Lower lobe of right lung (tissue), 2 donors: ENCODE results near the gene RNF222. TPM values are rescaled to one million over a fixed set of nuclear protein-coding genes. Genes with fewer than 3 reads are reported as not detected.
A peak's percentile ranks its signal among the peaks of the same experiment; 100 is the strongest.

Experiments
- ATAC-seq, 2 donors: fragments of 200-7000 bp; cut with Tn5 transposase; one replicate each; pipeline ENCODE4 v1.9.1; 2020 to 2022; ENCODE audit warnings: mild to moderate bottlenecking in 2 of 2, moderate library complexity in 2 of 2
- DNase-seq: peaks from one replicate; pipeline ENCODE4 v3.0.0-alpha.2; 2020
- H3K27ac ChIP-seq: fragments of 200-600 bp; one replicate; pipeline ENCODE4 v1.8.0; 2022
- H3K27me3 ChIP-seq: fragments of 200-600 bp; one replicate; pipeline ENCODE4 v1.8.0; 2022; ENCODE audit warnings: low read depth
- H3K36me3 ChIP-seq: fragments of 200-600 bp; one replicate; pipeline ENCODE4 v1.8.0; 2022; ENCODE audit warnings: mild to moderate bottlenecking
- H3K4me1 ChIP-seq: fragments of 200-600 bp; one replicate; pipeline ENCODE4 v1.8.0; 2022
- H3K4me3 ChIP-seq: fragments of 200-600 bp; one replicate; pipeline ENCODE4 v1.8.0; 2022; ENCODE audit warnings: mild to moderate bottlenecking
- H3K9me3 ChIP-seq: fragments of 200-600 bp; one replicate; pipeline ENCODE4 v1.8.0; 2022
- intact Hi-C: fragments of 100-400 bp; cut with DNase I; formaldehyde crosslinking; loops from one replicate; pipeline ENCODE4 v1.11.0; 2022
- total RNA-seq: library from RNA; stranded (reverse); fragmentation: NEBNext Ultra II Directional; extraction: Animal tissue kit (Norgen Biotek cat#: 25700); gene quantifications from one replicate; pipeline ENCODE4 v1.2.1, GENCODE V29; 2021
- TF ChIP-seq, protein P1 (sequence below): fragments of 200-600 bp; IDR thresholded peaks from one replicate; pipeline ENCODE4 v1.8.0; 2022; ENCODE audit warnings: antibody characterized with exemption, mild to moderate bottlenecking
- donor health status: DM: no; HTN: yes; CAD: no; lungs with severe emphysema.

Gene RNF222
- total RNA-seq, 1 donor from 2014 or later: not detected

GRCh38 chr17:8439681-8440080, 42.1 kb upstream of the RNF222 start:
- no peak overlapping the region for H3K4me3 ChIP-seq
- intact Hi-C loops: no loop called here
- ATAC-seq: no peak

DNA sequence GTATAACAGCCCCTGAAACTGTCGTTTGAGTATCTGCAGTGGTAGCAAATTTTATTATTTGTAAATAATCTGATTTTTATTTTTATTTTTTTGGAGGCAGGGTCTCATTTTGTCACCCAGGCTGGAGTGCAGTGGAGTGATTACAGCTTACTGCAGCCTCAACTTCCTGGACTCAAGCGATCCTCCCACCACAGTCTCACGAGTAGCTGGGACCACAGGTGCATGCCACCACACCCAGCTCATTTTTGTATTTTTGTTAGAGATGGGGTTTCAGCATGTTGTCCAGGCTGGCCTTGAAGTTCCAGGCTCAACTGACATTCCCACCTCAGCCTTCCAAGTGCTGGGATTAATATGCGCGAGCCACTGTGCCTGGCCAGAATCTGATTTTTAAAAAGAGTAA, 40.8 kb upstream of the RNF222 start:
- H3K9me3 ChIP-seq: no peaks in the 10 kb centered on the region
- peaks cover 28% of the 10 kb centered on the region for H3K36me3 ChIP-seq
- TF ChIP-seq, protein P1, sequence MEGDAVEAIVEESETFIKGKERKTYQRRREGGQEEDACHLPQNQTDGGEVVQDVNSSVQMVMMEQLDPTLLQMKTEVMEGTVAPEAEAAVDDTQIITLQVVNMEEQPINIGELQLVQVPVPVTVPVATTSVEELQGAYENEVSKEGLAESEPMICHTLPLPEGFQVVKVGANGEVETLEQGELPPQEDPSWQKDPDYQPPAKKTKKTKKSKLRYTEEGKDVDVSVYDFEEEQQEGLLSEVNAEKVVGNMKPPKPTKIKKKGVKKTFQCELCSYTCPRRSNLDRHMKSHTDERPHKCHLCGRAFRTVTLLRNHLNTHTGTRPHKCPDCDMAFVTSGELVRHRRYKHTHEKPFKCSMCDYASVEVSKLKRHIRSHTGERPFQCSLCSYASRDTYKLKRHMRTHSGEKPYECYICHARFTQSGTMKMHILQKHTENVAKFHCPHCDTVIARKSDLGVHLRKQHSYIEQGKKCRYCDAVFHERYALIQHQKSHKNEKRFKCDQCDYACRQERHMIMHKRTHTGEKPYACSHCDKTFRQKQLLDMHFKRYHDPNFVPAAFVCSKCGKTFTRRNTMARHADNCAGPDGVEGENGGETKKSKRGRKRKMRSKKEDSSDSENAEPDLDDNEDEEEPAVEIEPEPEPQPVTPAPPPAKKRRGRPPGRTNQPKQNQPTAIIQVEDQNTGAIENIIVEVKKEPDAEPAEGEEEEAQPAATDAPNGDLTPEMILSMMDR: no peak
- no peak overlapping the region for H3K27ac ChIP-seq
- H3K4me3 ChIP-seq: no peak overlapping the region
- H3K27me3 ChIP-seq: no peaks in the 10 kb centered on the region
- intact Hi-C loops: no loop called here
- H3K4me1 ChIP-seq: peaks cover 39% of the 10 kb centered on the region
- ATAC-seq: no peak
- DNase-seq: no peak

More at GRCh38 chr17:8439681-8440080, 42.1 kb upstream of the RNF222 start:
- no peak for DNase-seq
- TF ChIP-seq, protein P1: no peak
- Histone ChIP-seq H3K36me3 (peaks cover 40% of the 10 kb centered on the region), H3K4me1 (peaks cover 47% of the 10 kb centered on the region), H3K27ac (no peak overlapping the region), H3K9me3 (no peaks in the 10 kb centered on the region), H3K27me3 (no peaks in the 10 kb centered on the region)

DNA sequence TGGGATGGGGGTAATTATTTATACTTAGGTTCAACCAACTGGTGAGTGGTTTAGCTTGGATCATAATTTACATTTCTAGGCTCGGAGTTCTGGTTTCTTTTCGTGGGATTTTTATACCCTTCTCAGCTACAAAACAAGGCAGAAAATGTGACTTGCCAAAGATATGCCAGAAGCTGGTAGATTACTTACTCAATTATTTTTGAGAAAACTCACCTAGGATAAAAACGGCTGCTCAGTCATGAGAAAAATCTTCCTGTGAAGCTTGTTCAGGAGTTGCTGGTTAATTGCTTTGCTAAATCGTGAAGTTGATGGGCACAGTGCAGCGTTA, 39.2 kb upstream of the RNF222 start:
- Histone ChIP-seq H3K27ac (peak overlapping the region; percentile 100), H3K36me3 (peaks cover 25% of the 10 kb centered on the region), H3K4me3 (peak overlapping the region; percentile 95), H3K27me3 (no peaks in the 10 kb centered on the region), H3K9me3 (no peaks in the 10 kb centered on the region), H3K4me1 (peaks cover 28% of the 10 kb centered on the region)
- intact Hi-C loops: no loop called here
- ATAC-seq (no peak), DNase-seq (no peak)
- TF ChIP-seq, protein P1: no peak

DNA sequence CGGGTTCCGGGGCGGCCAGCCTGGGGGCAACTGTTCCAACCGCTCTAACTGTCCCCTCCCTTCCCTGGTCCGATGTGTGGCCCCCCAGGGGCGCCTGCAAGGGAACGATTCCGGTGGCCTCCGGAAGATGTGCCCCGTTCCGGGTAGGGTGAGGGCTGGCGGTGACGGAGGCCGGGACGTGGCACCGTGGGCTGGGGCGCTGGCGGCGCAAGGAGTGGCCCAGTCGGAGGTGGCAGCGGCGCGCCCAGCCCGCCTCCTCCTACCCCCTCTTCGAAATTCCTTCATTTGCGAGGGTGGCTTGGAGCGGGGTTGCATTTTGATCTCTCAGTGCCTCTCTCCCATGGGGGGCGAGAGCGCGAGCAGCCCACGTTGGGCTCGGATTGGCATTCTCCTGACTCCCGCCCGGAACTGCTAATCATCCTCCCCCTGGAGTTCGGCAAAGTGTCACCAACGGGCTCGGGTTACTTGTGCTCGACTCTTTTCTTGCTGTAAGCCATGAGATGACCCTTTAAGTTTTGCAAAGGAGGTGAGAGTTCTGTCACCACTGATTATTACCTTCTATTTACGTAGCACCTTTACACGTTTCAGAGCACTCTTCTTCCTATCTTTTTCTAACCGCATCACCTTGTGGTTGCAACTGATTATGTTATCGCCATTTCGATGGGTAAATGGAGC, 38.7 kb upstream of the RNF222 start:
- peaks cover 25% of the 10 kb centered on the region for H3K36me3 ChIP-seq
- H3K9me3 ChIP-seq: no peaks in the 10 kb centered on the region
- no peaks in the 10 kb centered on the region for H3K27me3 ChIP-seq
- DNase-seq (peak; percentile 85), ATAC-seq (peak; percentile 90 to 92)
- intact Hi-C loops: no loop called here
- H3K4me1 ChIP-seq: peaks cover 29% of the 10 kb centered on the region
- TF ChIP-seq, protein P1: no peak
- peak overlapping the region; percentile 95 for H3K4me3 ChIP-seq
- H3K27ac ChIP-seq: peak overlapping the region; percentile 100

DNA sequence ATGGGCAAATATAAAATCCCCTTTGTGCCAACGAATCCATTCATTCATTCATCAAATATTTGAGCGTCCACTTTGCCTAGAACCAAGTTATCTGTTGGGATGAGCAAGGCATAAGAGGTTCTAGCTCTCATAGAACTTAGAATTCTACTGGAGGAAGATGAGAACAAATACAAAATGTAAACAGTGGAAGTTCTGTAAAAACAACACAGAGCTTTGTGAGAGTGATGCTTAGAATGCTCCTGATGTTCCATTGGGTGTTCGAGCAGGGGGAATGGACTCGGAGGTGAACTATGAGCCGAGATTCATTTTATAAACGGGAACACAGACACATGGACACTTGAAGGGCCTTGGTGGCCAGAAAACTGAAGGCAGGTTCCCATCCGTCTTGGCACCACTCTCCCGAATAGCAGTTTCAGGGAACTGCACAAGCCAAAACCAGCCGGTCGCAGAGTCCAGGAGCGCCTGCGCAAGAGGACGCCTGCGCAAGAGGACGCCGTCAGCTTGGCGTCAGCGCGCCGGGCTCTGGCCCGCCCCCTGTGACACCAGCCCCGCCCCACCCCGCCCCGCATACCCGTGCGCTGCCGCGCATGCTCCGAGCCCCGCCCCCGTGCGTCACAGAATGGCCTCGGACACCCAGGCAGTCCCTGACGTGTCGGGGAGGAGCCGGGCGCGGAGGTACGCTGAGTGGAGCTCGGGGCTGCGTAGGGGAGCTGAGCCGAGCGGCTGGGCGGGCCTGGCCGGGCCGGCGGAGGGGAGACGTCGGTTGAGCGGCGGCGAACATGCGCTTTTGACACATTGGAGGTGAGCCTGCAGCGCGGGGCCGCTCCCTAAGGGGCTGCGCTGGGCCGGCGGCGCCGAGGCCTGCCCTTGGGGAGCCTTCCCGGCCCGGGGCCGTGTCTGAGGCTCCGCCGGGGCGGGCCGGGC, 37.9 kb upstream of the RNF222 start, which contains the start of gene NDEL1:
NDEL1 (plus strand) TSS at position 640 of the 924 bp plus-strand sequence. CDS start 8,388 bp downstream, outside the sequence.
- H3K27me3 ChIP-seq: no peaks in the 10 kb centered on the region
- H3K9me3 ChIP-seq: no peaks in the 10 kb centered on the region
- ATAC-seq (peak; percentile 99), DNase-seq (peak; percentile 100)
- peak within 1 kb of the TSS; percentile 95 for H3K4me3 ChIP-seq
- peaks cover 33% of the 10 kb centered on the region for H3K4me1 ChIP-seq
- H3K27ac ChIP-seq: peak within 1 kb of the TSS; percentile 100
- peaks cover 19% of the 10 kb centered on the region for H3K36me3 ChIP-seq
- TF ChIP-seq, protein P1: no peak
- intact Hi-C loops: no loop called here
